Activated naive CD8-positive, alpha-beta T cell (primary cell): ENCODE results near the gene POU2F1.
"Not testable (repeated sequence)": the region's sequence is repeated elsewhere in the genome, so short reads cannot be mapped to it uniquely, and the experiment has no call there.

Experiments
- H3K27ac Mint-ChIP-seq: one replicate; pipeline ENCODE4 v1.8.0; 2021; ENCODE audit warnings: mixed read lengths
- H3K27me3 Mint-ChIP-seq: one replicate; pipeline ENCODE4 v1.8.0; 2021; ENCODE audit warnings: mixed read lengths
- H3K36me3 Mint-ChIP-seq: one replicate; pipeline ENCODE4 v1.8.0; 2021; ENCODE audit warnings: mixed read lengths
- H3K4me1 Mint-ChIP-seq: one replicate; pipeline ENCODE4 v1.8.0; 2021; ENCODE audit warnings: low read depth, mixed read lengths
- H3K4me3 Mint-ChIP-seq: one replicate; pipeline ENCODE4 v1.8.0; 2021; ENCODE audit warnings: mild to moderate bottlenecking, mixed read lengths
- H3K9me3 Mint-ChIP-seq: one replicate; pipeline ENCODE4 v1.8.0; 2021; ENCODE audit warnings: low read depth, mixed read lengths

POU2F1 gene

GRCh38 chr1:167237000-167237399 lies 16.3 kb downstream of the POU2F1 start:
- Mint-ChIP-seq H3K9me3 (no peaks in the 10 kb centered on the region), H3K4me3 (no peak overlapping the region), H3K36me3 (peaks cover 3% of the 10 kb centered on the region), H3K4me1 (peaks cover 39% of the 10 kb centered on the region), H3K27me3 (no peaks in the 10 kb centered on the region), H3K27ac (no peak overlapping the region)

GRCh38 chr1:167238713-167239112 lies 18.0 kb downstream of the POU2F1 start:
- Mint-ChIP-seq H3K27me3 (no peaks in the 10 kb centered on the region), H3K4me3 (no peak overlapping the region), H3K9me3 (peaks cover under 1% of the 10 kb centered on the region), H3K27ac (no peak overlapping the region), H3K36me3 (peaks cover 4% of the 10 kb centered on the region), H3K4me1 (peaks cover 35% of the 10 kb centered on the region)

GRCh38 chr1:167239257-167239656 lies 18.6 kb downstream of the POU2F1 start:
- H3K27ac Mint-ChIP-seq, result no peak overlapping the region
- H3K36me3 Mint-ChIP-seq, result peaks cover 8% of the 10 kb centered on the region
- no peaks in the 10 kb centered on the region for H3K27me3 Mint-ChIP-seq
- no peak overlapping the region for H3K4me3 Mint-ChIP-seq
- H3K9me3 Mint-ChIP-seq, result peaks cover 4% of the 10 kb centered on the region
- H3K4me1 Mint-ChIP-seq, result peaks cover 33% of the 10 kb centered on the region

GRCh38 chr1:167244244-167244643 lies 23.6 kb downstream of the POU2F1 start:
- Mint-ChIP-seq H3K36me3 (peaks cover 12% of the 10 kb centered on the region), H3K4me1 (peaks cover 20% of the 10 kb centered on the region), H3K9me3 (peaks cover 4% of the 10 kb centered on the region), H3K27me3 (no peaks in the 10 kb centered on the region), H3K4me3 (no peak overlapping the region), H3K27ac (no peak overlapping the region)

GRCh38 chr1:167245168-167245567 lies 24.5 kb downstream of the POU2F1 start:
- H3K27ac Mint-ChIP-seq, H3K9me3 Mint-ChIP-seq, H3K27me3 Mint-ChIP-seq, H3K4me3 Mint-ChIP-seq: not testable (repeated sequence)
- Mint-ChIP-seq H3K4me1 (peaks cover 29% of the 10 kb centered on the region), H3K36me3 (peaks cover 14% of the 10 kb centered on the region)

- Mint-ChIP-seq H3K27ac (no peak overlapping the region), H3K4me1 (peaks cover 32% of the 10 kb centered on the region), H3K9me3 (peaks cover 4% of the 10 kb centered on the region), H3K36me3 (peaks cover 14% of the 10 kb centered on the region), H3K27me3 (no peaks in the 10 kb centered on the region), H3K4me3 (no peak overlapping the region)
These were observed 26.3 kb downstream of the POU2F1 start for GRCh38 chr1:167246971-167247370.

GRCh38 chr1:167247754-167248153 lies 27.1 kb downstream of the POU2F1 start:
- Mint-ChIP-seq H3K4me1 (peaks cover 36% of the 10 kb centered on the region), H3K4me3 (no peak overlapping the region), H3K27ac (no peak overlapping the region), H3K36me3 (peaks cover 14% of the 10 kb centered on the region), H3K27me3 (no peaks in the 10 kb centered on the region), H3K9me3 (peaks cover 4% of the 10 kb centered on the region)

GRCh38 chr1:167248707-167249642 lies 28.3 kb downstream of the POU2F1 start:
- no peak overlapping the region for H3K4me3 Mint-ChIP-seq
- H3K27me3 Mint-ChIP-seq, result no peaks in the 10 kb centered on the region
- H3K9me3 Mint-ChIP-seq, result peaks cover 1% of the 10 kb centered on the region
- H3K4me1 Mint-ChIP-seq, result peaks cover 34% of the 10 kb centered on the region
- no peak overlapping the region for H3K27ac Mint-ChIP-seq
- H3K36me3 Mint-ChIP-seq, result peaks cover 10% of the 10 kb centered on the region

- H3K4me3 Mint-ChIP-seq, result no peak overlapping the region
These were observed 29.0 kb downstream of the POU2F1 start for GRCh38 chr1:167249702-167250101.

GRCh38 chr1:167250482-167250881 lies 29.8 kb downstream of the POU2F1 start:
- Mint-ChIP-seq H3K4me3 (no peak overlapping the region), H3K36me3 (peaks cover 7% of the 10 kb centered on the region), H3K27me3 (no peaks in the 10 kb centered on the region), H3K9me3 (no peaks in the 10 kb centered on the region), H3K27ac (no peak overlapping the region), H3K4me1 (peaks cover 42% of the 10 kb centered on the region)

More at GRCh38 chr1:167249702-167250101, 29.0 kb downstream of the POU2F1 start:
- H3K27me3 Mint-ChIP-seq, result no peaks in the 10 kb centered on the region
- no peak overlapping the region for H3K27ac Mint-ChIP-seq
- no peaks in the 10 kb centered on the region for H3K9me3 Mint-ChIP-seq
- peaks cover 5% of the 10 kb centered on the region for H3K36me3 Mint-ChIP-seq
- peaks cover 38% of the 10 kb centered on the region for H3K4me1 Mint-ChIP-seq

GRCh38 chr1:167251472-167251871 lies 30.8 kb downstream of the POU2F1 start:
- peaks cover 48% of the 10 kb centered on the region for H3K4me1 Mint-ChIP-seq
- no peaks in the 10 kb centered on the region for H3K27me3 Mint-ChIP-seq
- no peak overlapping the region for H3K4me3 Mint-ChIP-seq
- H3K27ac Mint-ChIP-seq, result no peak overlapping the region
- no peaks in the 10 kb centered on the region for H3K9me3 Mint-ChIP-seq
- peaks cover 10% of the 10 kb centered on the region for H3K36me3 Mint-ChIP-seq

- Mint-ChIP-seq H3K27ac (no peak overlapping the region), H3K4me1 (peaks cover 46% of the 10 kb centered on the region), H3K9me3 (no peaks in the 10 kb centered on the region), H3K4me3 (no peak overlapping the region), H3K27me3 (no peaks in the 10 kb centered on the region), H3K36me3 (peaks cover 10% of the 10 kb centered on the region)
These were observed 32.3 kb downstream of the POU2F1 start for GRCh38 chr1:167252986-167253385.

- no peak overlapping the region for H3K4me3 Mint-ChIP-seq
- no peak overlapping the region for H3K27ac Mint-ChIP-seq
These were observed 38.2 kb downstream of the POU2F1 start for GRCh38 chr1:167258858-167259257.

GRCh38 chr1:167262836-167263235 lies 42.1 kb downstream of the POU2F1 start:
- Mint-ChIP-seq H3K4me1 (peaks cover 29% of the 10 kb centered on the region), H3K27ac (no peak overlapping the region), H3K36me3 (no peaks in the 10 kb centered on the region), H3K27me3 (no peaks in the 10 kb centered on the region), H3K4me3 (no peak overlapping the region), H3K9me3 (no peaks in the 10 kb centered on the region)

More at GRCh38 chr1:167258858-167259257, 38.2 kb downstream of the POU2F1 start:
- Mint-ChIP-seq H3K36me3 (peaks cover 6% of the 10 kb centered on the region), H3K4me1 (peaks cover 39% of the 10 kb centered on the region), H3K27me3 (no peaks in the 10 kb centered on the region), H3K9me3 (no peaks in the 10 kb centered on the region)

GRCh38 chr1:167263344-167263743 lies 42.7 kb downstream of the POU2F1 start:
- no peak overlapping the region for H3K4me3 Mint-ChIP-seq
- no peaks in the 10 kb centered on the region for H3K36me3 Mint-ChIP-seq
- no peak overlapping the region for H3K27ac Mint-ChIP-seq
- no peaks in the 10 kb centered on the region for H3K27me3 Mint-ChIP-seq
- H3K4me1 Mint-ChIP-seq, result peaks cover 31% of the 10 kb centered on the region
- no peaks in the 10 kb centered on the region for H3K9me3 Mint-ChIP-seq
